ENCODE measurements around the gene TESK2. TPM values are rescaled to one million over a fixed set of nuclear protein-coding genes. Genes with fewer than 3 reads are reported as not detected.
A peak's percentile ranks its signal among the peaks of the same experiment; 100 is the strongest.

TESK2 gene
- total RNA-seq, 6 experiments from 2014 or later, result 2.7 to 5.5 (median 4.3) TPM

- H3K9me3 ChIP-seq, result no peaks in the 10 kb centered on the region
- no peak for TF ChIP-seq CTCF (IDR thresholded peaks at IDR 0.05)
- TF ChIP-seq POLR2A (IDR thresholded peaks at IDR 0.05), result no peak
- no peak for ATAC-seq
- 29% methylated on average over 4 of the region's 6 CpGs for WGBS (ENCODE audit: insufficient coverage, low coverage, low lambda C conversion rate, missing lambda C conversion rate)
- no peak for DNase-seq
- no peaks in the 10 kb centered on the region for H3K27me3 ChIP-seq
- H3K4me3 ChIP-seq, result peak overlapping the region; percentile 71 to 94 (median 82)
- H3K4me1 ChIP-seq, result peaks cover 0 to 17% (median 7%) of the 10 kb centered on the region in 4 donors
- intact Hi-C loops (cut with DNase I), result no loop called here
- H3K27ac ChIP-seq, result peak overlapping the region; percentile 86 to 93 (median 89)
- H3K36me3 ChIP-seq, result peaks cover 0 to 38% (median 15%) of the 10 kb centered on the region in 4 donors
These were observed 150.0 kb downstream of the TESK2 start for GRCh38 chr1:45340816-45341466.

GRCh38 chr1:45339789-45340558 is 151.0 kb downstream of the TESK2 start, which contains the start of the genes MUTYH and TOE1:
TSS of gene MUTYH (minus strand) at chr1:45340440. CDS start at chr1:45334505, 5,935 bp downstream.
TSS of gene TOE1 (plus strand) at chr1:45340170. CDS start at chr1:45340253, 83 bp downstream.
- Histone ChIP-seq H3K27me3 (no peaks in the 10 kb centered on the region), H3K4me3 (peak within 1 kb of the TSS; percentile 71 to 94 (median 82)), H3K9me3 (no peaks in the 10 kb centered on the region), H3K27ac (peak within 1 kb of the TSS; percentile 86 to 93 (median 89)), H3K4me1 (peaks cover 0 to 20% (median 9%) of the 10 kb centered on the region in 4 donors), H3K36me3 (peaks cover 0 to 31% (median 13%) of the 10 kb centered on the region in 4 donors)
- ATAC-seq, result peak; percentile 88 to 94 (median 93)
- intact Hi-C loops (cut with DNase I), result no loop called here
- DNase-seq, result peak; percentile 94 to 96 (median 95)
- 2% methylated on average over 19 of the region's 70 CpGs for WGBS (ENCODE audit: insufficient coverage, low coverage, low lambda C conversion rate, missing lambda C conversion rate)
- TF ChIP-seq POLR2A (IDR thresholded peaks at IDR 0.05) (peak; percentile 91), CTCF (IDR thresholded peaks at IDR 0.05) (no peak)

- Histone ChIP-seq H3K27ac (no peak overlapping the region), H3K4me1 (peaks cover 0 to 20% (median 9%) of the 10 kb centered on the region in 4 donors), H3K36me3 (peaks cover 0 to 10% (median 6%) of the 10 kb centered on the region in 4 donors), H3K27me3 (no peaks in the 10 kb centered on the region), H3K9me3 (no peaks in the 10 kb centered on the region), H3K4me3 (no peak overlapping the region)
- no peak for DNase-seq
- no peak for TF ChIP-seq POLR2A (IDR thresholded peaks at IDR 0.05)
- TF ChIP-seq CTCF (IDR thresholded peaks at IDR 0.05), result no peak
- intact Hi-C loops (cut with DNase I), result no loop called here
- WGBS (ENCODE audit: insufficient coverage, low coverage, low lambda C conversion rate, missing lambda C conversion rate), result 86% methylated on average over 1 of the region's 3 CpGs
- ATAC-seq, result no peak
These were observed 153.2 kb downstream of the TESK2 start for GRCh38 chr1:45337630-45338325.

- ATAC-seq (peak in 1 of 4 donors; percentile 27), DNase-seq (no peak)
- Histone ChIP-seq H3K36me3 (peaks cover 0 to 2% (median 0%) of the 10 kb centered on the region in 4 donors), H3K4me3 (no peak overlapping the region), H3K27me3 (no peaks in the 10 kb centered on the region), H3K4me1 (peaks cover 0 to 13% (median 6%) of the 10 kb centered on the region in 4 donors), H3K9me3 (no peaks in the 10 kb centered on the region), H3K27ac (peak overlapping the region in 2 of 3 donors; percentile 34 to 59)
- WGBS (ENCODE audit: insufficient coverage, low coverage, low lambda C conversion rate, missing lambda C conversion rate), result 34% methylated on average over 4 of the region's 4 CpGs
- intact Hi-C loops (cut with DNase I), result no loop called here
- TF ChIP-seq POLR2A (IDR thresholded peaks at IDR 0.05) (no peak), CTCF (IDR thresholded peaks at IDR 0.05) (no peak)
These were observed 155.1 kb downstream of the TESK2 start for GRCh38 chr1:45335855-45336324.

All from right lobe of liver (tissue), 6 donors.